MM.1S (cell line): Measurements from ENCODE around the gene LCAT.

Experiments
- EZH2 ChIP-seq: fragments of 300-600 bp; sonication (generic); optimal IDR thresholded peaks from 2 replicates; pipeline ENCODE3; 2017; ENCODE audit warnings: low read depth, mild to moderate bottlenecking, antibody characterized with exemption, low read length, mixed read lengths
- EZH2phosphoT487 ChIP-seq: fragments of 300-600 bp; sonication (generic); IDR thresholded peaks from 2 replicates; pipeline ENCODE4 v1.6.1; 2018; ENCODE audit warnings: antibody characterized with exemption, low read length
- TF ChIP-seq, protein P1 (sequence below): fragments of 300-600 bp; sonication (generic); IDR thresholded peaks from 2 replicates; pipeline ENCODE4 v1.5.1; 2016; ENCODE audit warnings: antibody characterized with exemption, low read length, mixed read lengths

DNA sequence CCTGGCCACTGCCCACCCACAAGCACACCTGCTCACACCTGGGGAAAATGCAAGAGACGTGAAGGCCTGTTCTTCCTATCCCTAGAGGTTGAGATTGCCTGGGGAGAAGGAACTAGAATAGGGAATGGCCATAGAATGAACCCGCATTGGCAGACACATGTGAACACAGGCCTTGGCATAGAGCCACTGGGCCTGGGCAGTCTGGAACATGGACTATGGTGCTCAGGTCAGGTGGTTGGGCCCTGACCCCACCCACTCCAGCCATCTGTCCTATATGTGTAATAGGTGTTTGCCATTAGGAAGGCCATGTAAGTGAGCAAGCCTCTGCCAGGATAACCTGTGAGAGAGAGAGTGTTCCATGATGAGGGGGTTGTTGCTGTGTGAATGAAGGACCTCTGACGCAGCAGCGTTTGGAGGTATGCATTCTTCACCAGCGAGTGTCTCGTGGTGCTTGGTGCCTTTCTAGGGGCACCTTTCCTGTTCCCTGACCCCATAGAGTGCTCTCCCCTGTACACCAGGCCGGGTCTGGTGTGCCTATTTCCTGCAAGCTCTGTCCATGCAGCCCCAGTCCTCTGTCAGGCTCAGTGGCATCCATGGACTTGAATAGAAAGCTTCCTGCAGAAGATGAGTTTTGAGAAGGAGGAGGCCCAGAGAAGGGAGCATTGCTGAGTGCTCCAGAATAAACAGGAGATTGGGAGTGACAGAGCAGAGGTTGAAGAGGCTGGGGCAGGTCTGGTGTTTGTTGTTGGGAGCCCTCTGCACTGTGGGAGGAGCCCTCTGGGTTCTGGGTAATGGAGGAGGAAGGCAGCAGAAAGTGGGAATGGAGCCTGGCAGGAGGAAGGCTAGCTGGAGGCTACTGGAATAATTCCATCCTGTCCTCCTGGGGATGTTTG lies 27.8 kb downstream of the LCAT start:
- TF ChIP-seq, protein P1, sequence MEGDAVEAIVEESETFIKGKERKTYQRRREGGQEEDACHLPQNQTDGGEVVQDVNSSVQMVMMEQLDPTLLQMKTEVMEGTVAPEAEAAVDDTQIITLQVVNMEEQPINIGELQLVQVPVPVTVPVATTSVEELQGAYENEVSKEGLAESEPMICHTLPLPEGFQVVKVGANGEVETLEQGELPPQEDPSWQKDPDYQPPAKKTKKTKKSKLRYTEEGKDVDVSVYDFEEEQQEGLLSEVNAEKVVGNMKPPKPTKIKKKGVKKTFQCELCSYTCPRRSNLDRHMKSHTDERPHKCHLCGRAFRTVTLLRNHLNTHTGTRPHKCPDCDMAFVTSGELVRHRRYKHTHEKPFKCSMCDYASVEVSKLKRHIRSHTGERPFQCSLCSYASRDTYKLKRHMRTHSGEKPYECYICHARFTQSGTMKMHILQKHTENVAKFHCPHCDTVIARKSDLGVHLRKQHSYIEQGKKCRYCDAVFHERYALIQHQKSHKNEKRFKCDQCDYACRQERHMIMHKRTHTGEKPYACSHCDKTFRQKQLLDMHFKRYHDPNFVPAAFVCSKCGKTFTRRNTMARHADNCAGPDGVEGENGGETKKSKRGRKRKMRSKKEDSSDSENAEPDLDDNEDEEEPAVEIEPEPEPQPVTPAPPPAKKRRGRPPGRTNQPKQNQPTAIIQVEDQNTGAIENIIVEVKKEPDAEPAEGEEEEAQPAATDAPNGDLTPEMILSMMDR = no peak
- TF ChIP-seq EZH2 = no peak
- no peak for TF ChIP-seq EZH2phosphoT487
